SK-N-SH treated with all-trans-retinoic acid at 6 μM for 48 hours (cell line): ENCODE measurements around the gene DLG5.

ENCODE experiments used
- ATAC-seq: fragments of 200-7000 bp; cut with Tn5 transposase; 3 replicates; pipeline ENCODE4 v1.9.1; 2020; ENCODE audit warnings: mild to moderate bottlenecking, moderate library complexity
- ARNTL ChIP-seq: fragments of 450-650 bp; formaldehyde crosslinking; IDR thresholded peaks from 2 replicates; pipeline ENCODE4 v1.5.0; 2020; ENCODE audit warnings: low read depth, mild to moderate bottlenecking, moderate library complexity, borderline replicate concordance
- BACH2 ChIP-seq: fragments of 250-450 bp; sonication (Bioruptor Pico); IDR thresholded peaks from 2 replicates; pipeline ENCODE4 v1.9.0; 2021; ENCODE audit warnings: mild to moderate bottlenecking, borderline replicate concordance
- CSDC2 ChIP-seq: fragments of 250-450 bp; sonication (Bioruptor Pico); IDR thresholded peaks from 2 replicates; pipeline ENCODE4 v1.5.0; 2020; ENCODE audit warnings: mild to moderate bottlenecking, moderate library complexity
- ESRRG ChIP-seq: fragments of 250-450 bp; sonication (Bioruptor Pico); IDR thresholded peaks from 2 replicates; pipeline ENCODE4 v1.6.1; 2021; ENCODE audit warnings: mild to moderate bottlenecking
- GLIS3 ChIP-seq: fragments of 250-450 bp; sonication (Bioruptor Pico); IDR thresholded peaks from 2 replicates; pipeline ENCODE4 v1.5.0; 2020; ENCODE audit warnings: mild to moderate bottlenecking, moderate library complexity
- ISL1 ChIP-seq: fragments of 250-450 bp; sonication (Bioruptor Pico); IDR thresholded peaks from 2 replicates; pipeline ENCODE4 v2.1.2; 2022; ENCODE audit warnings: mild to moderate bottlenecking, moderate library complexity
- OSR1 ChIP-seq: fragments of 250-450 bp; sonication (Bioruptor Pico); IDR thresholded peaks from 2 replicates; pipeline ENCODE4 v1.8.0; 2022; ENCODE audit warnings: moderate library complexity, mild to moderate bottlenecking, inconsistent platforms
- POU6F1 ChIP-seq: fragments of 250-450 bp; sonication (Bioruptor Pico); IDR thresholded peaks from 2 replicates; pipeline ENCODE4 v1.8.0; 2021; ENCODE audit warnings: low read depth, mild to moderate bottlenecking, moderate library complexity, borderline replicate concordance
- PPARA ChIP-seq: fragments of 250-450 bp; sonication (Bioruptor Pico); IDR thresholded peaks from 2 replicates; pipeline ENCODE4 v1.5.0; 2020; ENCODE audit warnings: mild to moderate bottlenecking, borderline replicate concordance
- RARB ChIP-seq: fragments of 250-450 bp; sonication (Bioruptor Pico); IDR thresholded peaks from 2 replicates; pipeline ENCODE4 v1.8.0; 2021; ENCODE audit warnings: mild to moderate bottlenecking, moderate library complexity
- SNAI2 ChIP-seq: fragments of 250-450 bp; sonication (Bioruptor Pico); IDR thresholded peaks from 2 replicates; pipeline ENCODE4 v1.5.0; 2020; ENCODE audit warnings: mild to moderate bottlenecking, moderate library complexity
- TCF4 ChIP-seq: fragments of 250-450 bp; sonication (Bioruptor Pico); IDR thresholded peaks from 2 replicates; pipeline ENCODE4 v1.8.0; 2021; ENCODE audit warnings: mild to moderate bottlenecking, moderate library complexity, borderline replicate concordance
- TOX ChIP-seq: fragments of 250-450 bp; sonication (Bioruptor Pico); IDR thresholded peaks from 2 replicates; pipeline ENCODE4 v1.8.0; 2021; ENCODE audit warnings: mild to moderate bottlenecking, moderate library complexity, borderline replicate concordance
- TSHZ2 ChIP-seq: fragments of 250-450 bp; sonication (Bioruptor Pico); IDR thresholded peaks from 2 replicates; pipeline ENCODE4 v1.5.0; 2020; ENCODE audit warnings: mild to moderate bottlenecking, moderate library complexity
- ZC3H10 ChIP-seq: fragments of 250-450 bp; sonication (Bioruptor Pico); IDR thresholded peaks from 2 replicates; pipeline ENCODE4 v1.5.1; 2021; ENCODE audit warnings: mild to moderate bottlenecking, moderate library complexity
- ZFP3 ChIP-seq: fragments of 250-450 bp; sonication (Bioruptor Pico); IDR thresholded peaks from 2 replicates; pipeline ENCODE4 v1.5.0; 2020; ENCODE audit warnings: mild to moderate bottlenecking, moderate library complexity
- ZFP30 ChIP-seq: fragments of 450-650 bp; formaldehyde crosslinking; IDR thresholded peaks from 2 replicates; pipeline ENCODE4 v1.5.0; 2022; ENCODE audit warnings: mild to moderate bottlenecking, moderate library complexity
- ZNF565 ChIP-seq: fragments of 450-650 bp; formaldehyde crosslinking; conservative IDR thresholded peaks from 2 replicates; pipeline ENCODE4 v1.5.0; 2020; ENCODE audit warnings: low read depth, mild to moderate bottlenecking, moderate library complexity
- ZNF70 ChIP-seq: fragments of 450-650 bp; formaldehyde crosslinking; IDR thresholded peaks from 2 replicates; pipeline ENCODE4 v1.5.0; 2020; ENCODE audit warnings: mild to moderate bottlenecking, moderate library complexity
- TF ChIP-seq, protein P1 (sequence below): fragments of 250-450 bp; sonication (Bioruptor Pico); IDR thresholded peaks from 2 replicates; pipeline ENCODE4 v1.8.0; 2020; ENCODE audit warnings: mild to moderate bottlenecking, moderate library complexity, borderline replicate concordance
- TF ChIP-seq, protein P2 (sequence below): fragments of 250-450 bp; sonication (Bioruptor Pico); IDR thresholded peaks from 2 replicates; pipeline ENCODE4 v1.5.1; 2020; ENCODE audit warnings: low read depth, mild to moderate bottlenecking, moderate library complexity
- TF ChIP-seq, protein P3 (sequence below): fragments of 250-450 bp; sonication (Bioruptor Pico); IDR thresholded peaks from 2 replicates; pipeline ENCODE4 v1.5.1; 2021; ENCODE audit warnings: mild to moderate bottlenecking, moderate library complexity

The DLG5 gene

GRCh38 chr10:77892021-77892739 is 34.4 kb downstream of the DLG5 start:
- TF ChIP-seq TOX (CRISPR knock-in tag), result no peak
- no peak for TF ChIP-seq TSHZ2
- TF ChIP-seq GLIS3 (CRISPR knock-in tag), result no peak
- TF ChIP-seq SNAI2 (CRISPR knock-in tag), result no peak
- no peak for TF ChIP-seq ZC3H10 (CRISPR knock-in tag)
- TF ChIP-seq ZFP30 (CRISPR knock-in tag), result no peak
- TF ChIP-seq, protein P1, sequence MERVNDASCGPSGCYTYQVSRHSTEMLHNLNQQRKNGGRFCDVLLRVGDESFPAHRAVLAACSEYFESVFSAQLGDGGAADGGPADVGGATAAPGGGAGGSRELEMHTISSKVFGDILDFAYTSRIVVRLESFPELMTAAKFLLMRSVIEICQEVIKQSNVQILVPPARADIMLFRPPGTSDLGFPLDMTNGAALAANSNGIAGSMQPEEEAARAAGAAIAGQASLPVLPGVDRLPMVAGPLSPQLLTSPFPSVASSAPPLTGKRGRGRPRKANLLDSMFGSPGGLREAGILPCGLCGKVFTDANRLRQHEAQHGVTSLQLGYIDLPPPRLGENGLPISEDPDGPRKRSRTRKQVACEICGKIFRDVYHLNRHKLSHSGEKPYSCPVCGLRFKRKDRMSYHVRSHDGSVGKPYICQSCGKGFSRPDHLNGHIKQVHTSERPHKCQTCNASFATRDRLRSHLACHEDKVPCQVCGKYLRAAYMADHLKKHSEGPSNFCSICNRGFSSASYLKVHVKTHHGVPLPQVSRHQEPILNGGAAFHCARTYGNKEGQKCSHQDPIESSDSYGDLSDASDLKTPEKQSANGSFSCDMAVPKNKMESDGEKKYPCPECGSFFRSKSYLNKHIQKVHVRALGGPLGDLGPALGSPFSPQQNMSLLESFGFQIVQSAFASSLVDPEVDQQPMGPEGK (CRISPR knock-in tag), result no peak
- TF ChIP-seq ZNF70 (CRISPR knock-in tag), result no peak
- TF ChIP-seq POU6F1, result no peak
- ATAC-seq, result no peak

DNA sequence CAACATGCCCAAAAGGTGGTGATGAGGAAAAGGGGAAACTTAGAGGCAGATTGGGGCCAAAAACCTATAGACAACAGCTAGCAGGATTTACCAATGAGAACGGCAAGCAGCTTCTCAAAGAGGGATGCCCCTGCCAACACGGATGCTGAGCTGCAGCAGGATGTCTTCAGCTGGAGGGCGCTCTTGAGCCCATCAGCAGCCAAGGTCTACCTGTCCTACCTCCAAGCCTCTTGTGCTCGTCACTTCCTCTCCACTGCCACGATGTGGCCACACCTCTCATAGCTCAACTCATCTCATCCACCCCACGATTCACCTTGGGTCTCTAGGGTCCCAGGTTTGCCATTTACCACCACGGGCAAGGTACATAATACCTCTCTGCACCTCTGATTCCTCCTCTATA is 36.5 kb downstream of the DLG5 start:
- ATAC-seq, result no peak

More for the DNA sequence above, 36.5 kb downstream of the DLG5 start:
- no peak for TF ChIP-seq POU6F1
- no peak for TF ChIP-seq ARNTL (CRISPR knock-in tag)
- TF ChIP-seq SNAI2 (CRISPR knock-in tag), result no peak
- TF ChIP-seq, protein P2, sequence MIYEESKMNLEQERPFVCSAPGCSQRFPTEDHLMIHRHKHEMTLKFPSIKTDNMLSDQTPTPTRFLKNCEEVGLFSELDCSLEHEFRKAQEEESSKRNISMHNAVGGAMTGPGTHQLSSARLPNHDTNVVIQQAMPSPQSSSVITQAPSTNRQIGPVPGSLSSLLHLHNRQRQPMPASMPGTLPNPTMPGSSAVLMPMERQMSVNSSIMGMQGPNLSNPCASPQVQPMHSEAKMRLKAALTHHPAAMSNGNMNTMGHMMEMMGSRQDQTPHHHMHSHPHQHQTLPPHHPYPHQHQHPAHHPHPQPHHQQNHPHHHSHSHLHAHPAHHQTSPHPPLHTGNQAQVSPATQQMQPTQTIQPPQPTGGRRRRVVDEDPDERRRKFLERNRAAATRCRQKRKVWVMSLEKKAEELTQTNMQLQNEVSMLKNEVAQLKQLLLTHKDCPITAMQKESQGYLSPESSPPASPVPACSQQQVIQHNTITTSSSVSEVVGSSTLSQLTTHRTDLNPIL, result no peak
- no peak for TF ChIP-seq TOX (CRISPR knock-in tag)
- no peak for TF ChIP-seq ZNF70 (CRISPR knock-in tag)
- TF ChIP-seq PPARA, result no peak
- TF ChIP-seq ESRRG (CRISPR knock-in tag), result no peak
- TF ChIP-seq TSHZ2, result no peak
- no peak for TF ChIP-seq ZC3H10 (CRISPR knock-in tag)
- TF ChIP-seq CSDC2 (CRISPR knock-in tag), result no peak
- no peak for TF ChIP-seq ZNF565 (CRISPR knock-in tag)
- no peak for TF ChIP-seq TCF4 (CRISPR knock-in tag)
- TF ChIP-seq OSR1 (CRISPR knock-in tag), result no peak
- no peak for TF ChIP-seq BACH2 (CRISPR knock-in tag)
- TF ChIP-seq, protein P3, sequence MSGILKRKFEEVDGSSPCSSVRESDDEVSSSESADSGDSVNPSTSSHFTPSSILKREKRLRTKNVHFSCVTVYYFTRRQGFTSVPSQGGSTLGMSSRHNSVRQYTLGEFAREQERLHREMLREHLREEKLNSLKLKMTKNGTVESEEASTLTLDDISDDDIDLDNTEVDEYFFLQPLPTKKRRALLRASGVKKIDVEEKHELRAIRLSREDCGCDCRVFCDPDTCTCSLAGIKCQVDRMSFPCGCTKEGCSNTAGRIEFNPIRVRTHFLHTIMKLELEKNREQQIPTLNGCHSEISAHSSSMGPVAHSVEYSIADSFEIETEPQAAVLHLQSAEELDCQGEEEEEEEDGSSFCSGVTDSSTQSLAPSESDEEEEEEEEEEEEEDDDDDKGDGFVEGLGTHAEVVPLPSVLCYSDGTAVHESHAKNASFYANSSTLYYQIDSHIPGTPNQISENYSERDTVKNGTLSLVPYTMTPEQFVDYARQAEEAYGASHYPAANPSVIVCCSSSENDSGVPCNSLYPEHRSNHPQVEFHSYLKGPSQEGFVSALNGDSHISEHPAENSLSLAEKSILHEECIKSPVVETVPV (CRISPR knock-in tag), result no peak
- no peak for TF ChIP-seq GLIS3 (CRISPR knock-in tag)
- TF ChIP-seq ZFP3, result no peak
- TF ChIP-seq RARB (CRISPR knock-in tag), result no peak
- no peak for TF ChIP-seq ISL1 (CRISPR knock-in tag)
